GM18508 (cell line): Measurements from ENCODE around the gene CEP131.

Experiments
- ATAC-seq: cut with Tn5 transposase; IDR thresholded peaks from one replicate; pipeline ENCODE4 v1.9.1; 2021; ENCODE audit warnings: moderate number of reproducible peaks; ENCODE audit not compliant: insufficient read depth, unreplicated experiment

Gene CEP131

GRCh38 chr17:81240761-81241160 lies 18.0 kb upstream of the CEP131 start:
- no peak for ATAC-seq

DNA sequence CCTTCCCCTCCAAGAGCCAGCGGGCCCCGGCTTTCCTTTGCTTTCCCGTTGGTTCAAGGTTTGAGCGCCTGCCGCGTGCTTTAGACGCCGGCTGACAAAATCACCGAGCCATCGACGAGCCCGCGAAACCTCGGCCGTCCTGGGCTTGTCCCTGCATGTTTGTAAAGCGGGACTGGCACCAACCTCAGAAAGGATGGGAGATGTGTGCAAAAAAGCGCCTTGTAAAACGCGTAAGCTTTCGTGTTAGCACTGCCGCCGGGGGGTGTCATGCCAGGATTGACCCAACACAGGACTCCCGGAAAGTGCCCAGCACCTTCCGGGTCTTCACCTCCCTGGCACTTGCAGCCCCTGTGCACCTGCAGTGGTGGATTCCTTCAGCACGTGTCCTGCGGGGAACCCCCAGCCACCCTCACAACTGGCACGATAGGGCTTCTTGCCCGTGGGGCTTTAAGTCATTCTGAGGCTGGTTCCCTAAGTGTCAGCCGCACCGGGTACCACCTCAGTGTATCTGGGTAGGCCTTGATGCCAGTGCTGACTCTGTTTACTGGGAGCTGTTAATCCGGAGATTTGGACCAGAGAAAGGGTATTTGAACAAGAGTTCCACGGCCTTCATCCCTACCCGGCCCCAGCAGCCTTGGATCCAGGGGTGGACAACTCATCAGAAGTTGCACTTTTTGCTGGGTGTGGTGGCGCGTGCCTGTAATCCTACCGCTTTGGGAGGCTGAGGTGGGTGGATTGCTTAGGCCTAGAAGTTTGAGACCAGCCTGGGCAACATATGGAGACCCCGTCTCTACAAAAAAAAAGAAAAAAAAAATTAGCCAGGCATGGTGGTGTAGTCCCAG lies 17.2 kb upstream of the CEP131 start:
- ATAC-seq, result no peak

DNA sequence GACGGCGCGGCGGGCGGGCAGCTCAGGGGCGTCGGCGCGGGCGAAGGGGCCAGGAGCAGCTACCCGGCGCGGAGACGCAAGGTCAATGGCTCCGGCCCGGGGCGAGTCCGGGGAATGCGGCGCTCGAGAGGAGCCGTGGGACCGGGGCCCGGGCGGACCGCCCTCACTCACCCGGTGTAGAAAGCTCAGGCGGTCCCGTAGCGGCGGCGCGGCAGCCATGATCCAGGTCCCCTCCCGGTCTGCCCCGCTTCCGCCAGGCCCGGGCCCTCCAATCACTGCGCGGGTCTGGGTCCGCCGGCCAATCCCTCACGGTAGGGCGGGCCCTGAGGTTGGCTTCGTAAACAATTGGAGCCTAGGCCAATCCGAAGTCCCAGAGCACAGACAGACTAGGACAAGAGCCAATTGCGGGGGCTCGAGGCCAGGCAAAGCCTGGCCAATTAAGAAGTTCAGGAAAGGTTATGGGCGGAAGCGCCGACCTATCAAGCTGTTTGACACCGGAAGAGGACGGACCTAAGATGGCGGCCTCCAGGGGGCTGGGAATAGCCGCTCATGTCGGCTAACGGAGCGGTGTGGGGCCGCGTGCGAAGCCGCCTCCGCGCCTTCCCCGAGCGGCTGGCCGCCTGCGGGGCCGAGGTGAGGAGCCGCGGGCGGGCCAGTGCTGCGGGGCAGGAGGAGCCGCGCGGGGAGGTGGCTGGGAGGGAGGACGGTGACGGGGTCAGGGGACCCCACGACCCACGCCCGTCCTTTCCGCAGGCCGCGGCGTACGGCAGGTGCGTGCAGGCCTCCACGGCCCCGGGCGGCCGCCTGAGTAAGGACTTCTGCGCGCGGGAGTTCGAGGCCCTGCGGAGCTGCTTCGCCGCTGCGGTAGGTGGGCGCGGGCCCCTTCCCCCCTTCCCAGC lies 16.3 kb upstream of the CEP131 start, which contains the start of the genes NDUFAF8 and TEPSIN:
Gene NDUFAF8, plus strand, starts transcription at position 504 of the 899 bp plus-strand sequence. Its CDS starts 46 bp downstream, at position 550.
Gene TEPSIN, minus strand, starts transcription at position 241 of the 899 bp plus-strand sequence. Its CDS starts 22 bp downstream, at position 219.
- ATAC-seq, result peak; percentile 75

DNA sequence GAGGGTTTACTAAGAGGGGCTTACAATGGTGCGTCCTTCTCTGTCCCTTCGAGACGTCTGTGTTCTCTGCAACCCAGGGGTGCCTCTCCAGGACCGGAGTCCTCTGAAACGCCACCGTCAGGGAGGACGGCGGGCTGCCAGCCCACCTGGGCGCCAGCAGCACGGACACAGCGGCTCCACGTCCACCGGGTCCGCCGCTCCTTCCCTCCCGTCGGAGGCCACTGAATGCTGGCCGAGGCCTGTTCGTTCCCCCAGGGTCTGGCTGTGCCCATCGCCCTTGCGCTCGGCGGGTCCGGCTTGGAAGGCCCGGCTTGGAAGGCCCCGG lies 15.7 kb upstream of the CEP131 start:
- no peak for ATAC-seq

DNA sequence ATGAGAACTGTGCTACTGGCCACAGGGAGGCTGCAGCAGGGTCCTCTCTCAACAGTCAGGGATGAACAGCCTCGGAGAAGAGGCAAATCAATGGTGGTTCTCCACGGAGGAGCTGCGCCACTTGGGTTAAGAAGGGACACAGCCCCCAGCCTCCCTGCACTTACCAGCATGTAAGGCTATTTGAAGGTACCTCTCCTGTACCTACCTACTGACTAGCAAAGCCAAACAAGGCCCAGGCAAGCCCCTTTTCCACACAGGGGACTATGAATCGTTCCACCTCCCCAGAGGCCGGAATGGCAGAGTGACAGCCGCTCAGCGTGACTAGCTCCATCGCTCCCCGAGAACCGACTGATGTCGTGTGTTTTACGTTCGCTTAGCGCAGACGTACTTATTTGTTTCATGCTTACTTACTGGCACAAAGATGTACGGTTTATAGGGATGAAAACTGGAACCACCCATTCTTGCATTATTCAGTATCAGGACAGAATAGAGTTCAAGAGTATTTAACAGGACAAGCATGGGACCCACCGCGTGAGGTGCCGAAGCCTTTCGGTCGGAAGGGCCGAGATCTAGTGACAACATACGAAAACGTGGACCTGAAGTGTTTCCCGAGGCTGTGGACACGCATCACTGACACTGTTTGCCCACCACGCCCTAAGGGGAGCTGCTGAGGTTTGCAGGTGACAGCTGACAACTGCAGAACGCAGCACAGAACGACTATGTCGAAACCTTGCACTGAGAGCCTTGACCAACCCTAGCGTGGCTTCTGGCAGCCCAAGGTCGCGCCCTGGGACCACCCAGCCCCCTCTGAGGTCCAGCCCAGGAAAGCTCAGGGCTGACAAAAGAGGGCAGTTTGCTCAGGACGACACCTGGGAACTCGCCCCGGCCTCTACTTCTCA lies 15.1 kb upstream of the CEP131 start:
- ATAC-seq, result no peak

GRCh38 chr17:81236784-81237183 lies 14.0 kb upstream of the CEP131 start:
- no peak for ATAC-seq

DNA sequence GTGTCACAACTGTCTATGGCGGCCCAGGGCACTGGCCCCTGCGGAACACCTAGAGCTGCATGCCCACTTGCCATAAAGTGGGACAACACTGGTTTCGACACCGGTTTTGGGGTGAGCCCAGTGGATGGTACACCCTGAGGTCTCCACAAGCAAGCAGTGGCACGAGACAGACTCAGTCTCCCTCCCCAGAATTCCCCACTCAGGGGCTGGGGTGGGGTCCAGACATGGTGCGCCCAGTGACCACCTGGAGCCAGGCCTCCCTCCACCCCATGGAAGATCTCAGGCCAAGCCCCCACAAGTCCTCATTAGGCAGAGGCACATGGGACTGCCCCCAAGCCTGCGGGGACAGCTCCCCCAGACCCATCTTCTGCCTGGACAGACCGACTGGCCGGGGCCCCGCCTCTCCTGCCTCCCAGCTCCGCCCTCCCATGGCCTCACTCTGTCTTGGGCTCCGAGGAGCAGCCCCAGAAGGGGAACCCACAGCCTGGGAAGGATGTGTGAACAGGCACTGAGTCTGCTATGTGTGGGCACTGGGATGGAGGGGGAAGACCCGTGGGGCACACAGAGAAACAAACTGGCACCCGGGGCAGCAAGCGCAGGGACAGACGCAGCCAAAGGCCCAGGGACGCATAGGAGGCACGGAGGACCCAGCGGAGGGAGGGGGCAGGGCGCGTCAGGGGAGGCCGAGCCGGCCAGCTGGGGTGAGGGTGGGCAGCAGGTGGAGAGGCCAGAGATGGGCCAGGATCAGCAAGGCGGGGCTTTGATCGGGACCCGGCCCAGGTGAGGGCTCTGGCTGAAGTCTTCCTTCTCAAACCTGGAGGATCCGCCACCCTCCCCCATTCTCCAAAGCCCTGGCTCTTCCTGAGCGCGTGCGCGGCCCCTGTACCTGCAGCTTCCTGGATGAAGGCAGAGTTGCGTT lies 13.3 kb upstream of the CEP131 start:
- ATAC-seq, result no peak

DNA sequence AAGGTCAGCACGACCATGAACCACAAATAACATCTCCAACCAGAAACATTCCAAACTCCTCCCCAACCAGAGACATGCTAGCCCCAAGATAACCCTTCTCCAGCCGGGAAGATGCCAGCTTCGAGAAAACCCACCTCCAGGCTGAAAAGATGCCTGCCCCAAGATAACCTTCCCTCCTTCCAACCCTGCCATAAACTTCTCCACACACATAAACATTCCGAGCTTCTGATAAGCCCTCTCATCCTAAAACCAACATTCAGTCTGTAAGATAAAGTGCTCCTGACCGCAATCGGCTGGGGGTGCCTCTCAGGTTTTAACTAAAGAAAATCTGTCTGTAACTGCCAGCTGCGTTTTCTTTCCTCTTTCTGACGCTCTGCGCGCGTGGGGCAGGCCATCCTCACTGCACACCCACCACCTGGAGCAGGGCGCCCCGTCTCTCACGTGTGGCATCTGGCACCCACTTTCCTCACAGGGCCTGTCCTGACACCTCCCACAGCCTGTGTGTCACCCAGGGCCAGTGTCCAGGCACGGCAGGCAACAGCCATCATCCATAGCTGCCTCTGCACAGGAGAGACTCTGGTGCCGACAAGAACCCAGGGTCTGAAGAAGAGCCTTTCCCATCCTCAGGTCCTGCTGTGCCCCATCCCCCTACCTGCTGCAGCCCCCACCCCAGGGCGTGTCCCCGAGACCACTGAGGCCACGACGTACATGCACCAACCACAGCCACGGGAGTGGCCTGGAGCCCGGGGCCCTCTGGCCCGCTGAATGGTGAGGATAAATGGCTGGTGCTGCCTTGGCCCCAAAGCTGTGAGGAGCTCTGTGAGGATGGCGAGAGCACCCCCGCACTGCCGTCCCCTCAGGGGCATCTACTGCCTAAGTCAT lies 12.4 kb upstream of the CEP131 start:
- no peak for ATAC-seq

GRCh38 chr17:81234506-81234855 lies 11.7 kb upstream of the CEP131 start:
- no peak for ATAC-seq

DNA sequence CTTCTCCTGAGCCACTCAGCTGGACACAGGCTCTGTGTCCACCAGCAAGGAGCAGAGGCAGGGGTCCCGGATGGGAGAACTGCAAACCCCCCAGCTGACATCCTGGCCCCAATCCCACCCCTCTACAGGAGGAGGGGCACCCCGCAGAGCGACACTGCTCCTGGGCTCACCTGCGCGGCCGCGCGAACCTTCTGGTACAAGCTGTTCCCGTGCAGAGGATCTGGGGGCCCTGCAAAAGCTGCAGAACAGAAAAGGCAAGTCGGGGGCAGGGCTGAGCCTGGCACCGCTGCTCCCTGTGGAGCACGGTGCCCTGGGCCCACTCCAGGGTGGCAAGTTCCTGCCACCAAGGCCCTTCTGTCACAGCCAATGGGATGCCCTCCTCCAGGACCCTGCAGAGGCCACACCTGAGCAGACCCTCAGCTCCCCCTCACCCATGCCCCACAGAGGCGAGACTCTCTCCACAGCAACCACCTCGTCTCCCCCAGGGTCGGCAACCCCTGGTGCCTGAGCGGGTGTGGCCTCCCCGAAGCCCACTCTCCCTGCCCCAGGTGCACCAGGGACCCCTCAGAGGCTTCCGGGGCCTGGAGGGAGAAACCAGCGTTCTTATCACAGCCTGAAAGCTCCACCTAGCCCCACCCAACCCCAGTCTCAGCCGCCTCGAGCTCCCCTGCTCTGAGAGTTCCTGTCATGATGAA lies 11.2 kb upstream of the CEP131 start:
- no peak for ATAC-seq

DNA sequence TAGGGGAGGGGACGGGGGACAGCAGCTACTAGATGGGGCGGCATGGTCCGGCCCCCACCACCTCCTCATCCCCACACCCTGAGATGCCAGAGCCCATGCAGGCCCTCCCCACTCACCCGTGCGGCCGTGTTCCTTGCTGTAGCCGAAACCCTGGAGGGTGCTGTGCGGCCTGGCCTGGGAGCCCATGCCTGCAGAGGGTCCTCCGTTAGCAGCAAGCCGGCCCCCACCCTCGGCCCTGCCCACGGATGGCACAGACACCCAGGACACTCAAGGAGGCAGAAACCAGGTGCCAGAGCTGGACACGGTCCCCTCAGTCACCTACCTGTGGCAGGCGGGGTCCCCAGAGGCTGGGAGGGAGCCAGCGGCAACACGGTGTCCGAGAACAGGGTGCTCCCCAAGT lies 10.6 kb upstream of the CEP131 start:
- ATAC-seq, result no peak

- ATAC-seq, result no peak
These were observed 10.0 kb upstream of the CEP131 start for GRCh38 chr17:81232616-81233241.

DNA sequence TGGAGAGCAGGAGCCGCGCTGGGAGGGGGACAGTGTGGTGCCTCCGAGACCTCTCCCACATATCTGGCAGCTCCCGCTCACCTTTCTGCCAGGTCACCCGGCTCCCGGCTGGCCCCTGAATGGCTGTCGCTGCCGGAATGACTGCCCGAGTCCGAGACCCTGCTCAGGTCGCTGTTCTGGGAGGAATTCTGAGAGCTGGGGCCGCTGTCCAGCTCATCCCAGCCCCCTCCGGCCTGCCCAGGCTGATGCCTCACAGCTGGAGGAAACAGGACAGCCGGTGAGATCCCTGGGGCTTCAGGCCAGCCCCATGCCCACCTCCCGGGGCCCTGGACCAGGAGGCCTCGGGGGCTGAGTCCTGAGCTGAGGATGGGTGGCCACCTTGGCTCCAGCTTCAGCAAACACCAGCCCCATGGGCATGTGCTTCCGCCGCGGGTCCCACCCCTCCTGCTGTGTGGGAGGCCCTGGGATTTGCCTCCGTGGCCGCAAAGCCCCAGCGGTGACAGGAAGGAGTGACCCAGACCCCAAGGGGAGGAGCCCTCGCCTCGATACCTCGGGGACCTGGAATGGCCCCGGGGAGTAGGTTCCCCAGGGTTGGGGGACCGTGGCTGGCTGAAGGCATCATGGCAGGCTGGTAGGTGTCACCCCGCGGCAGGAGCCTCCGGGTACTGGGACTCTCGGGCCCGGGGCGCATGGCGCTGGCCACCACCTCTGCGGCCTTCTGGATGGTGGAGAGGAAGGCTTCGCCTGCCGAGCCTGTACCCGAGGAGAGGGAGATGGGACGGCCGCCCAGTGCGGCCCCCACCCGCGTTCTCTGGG lies 9.2 kb upstream of the CEP131 start:
- ATAC-seq, result no peak

DNA sequence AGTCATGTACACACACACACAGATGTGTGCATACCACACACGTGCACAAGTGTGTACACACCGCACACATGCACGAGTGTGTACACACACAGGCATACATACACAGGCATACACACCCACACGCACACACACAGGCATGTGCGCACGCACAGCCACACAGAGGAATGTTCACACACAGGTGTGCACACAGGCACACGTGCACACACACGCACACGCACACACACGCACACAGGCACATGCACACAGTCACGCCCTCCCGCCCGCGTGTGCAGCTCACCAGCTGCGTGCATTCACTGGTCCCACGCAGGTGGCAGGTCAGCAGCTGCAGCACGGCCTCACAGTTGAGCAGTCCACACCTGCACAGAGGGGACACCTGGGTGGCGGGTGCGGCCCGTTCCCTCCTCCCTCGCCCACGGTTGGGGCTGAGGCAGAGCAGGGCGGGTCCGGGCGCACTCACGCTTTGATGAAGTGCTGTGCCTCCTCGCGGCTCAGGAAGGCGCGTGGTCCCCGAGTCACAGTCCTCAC lies 8.4 kb upstream of the CEP131 start:
- ATAC-seq, result no peak

GRCh38 chr17:81230043-81230820 lies 7.5 kb upstream of the CEP131 start:
- ATAC-seq, result no peak

DNA sequence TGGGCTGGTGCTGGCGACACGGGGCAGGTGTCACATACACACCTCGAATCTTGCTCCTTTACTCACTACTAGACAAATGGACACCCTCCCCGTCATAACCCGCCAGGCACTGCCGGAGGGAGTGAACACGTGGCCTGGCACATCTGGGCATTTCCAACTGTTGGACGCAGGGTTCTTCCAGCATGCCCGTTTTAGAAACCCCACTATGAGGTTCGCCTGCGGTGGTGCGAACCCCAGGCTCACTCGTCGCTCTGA lies 6.8 kb upstream of the CEP131 start:
- no peak for ATAC-seq
